ENCODE data around the gene ST3GAL5.

DNA sequence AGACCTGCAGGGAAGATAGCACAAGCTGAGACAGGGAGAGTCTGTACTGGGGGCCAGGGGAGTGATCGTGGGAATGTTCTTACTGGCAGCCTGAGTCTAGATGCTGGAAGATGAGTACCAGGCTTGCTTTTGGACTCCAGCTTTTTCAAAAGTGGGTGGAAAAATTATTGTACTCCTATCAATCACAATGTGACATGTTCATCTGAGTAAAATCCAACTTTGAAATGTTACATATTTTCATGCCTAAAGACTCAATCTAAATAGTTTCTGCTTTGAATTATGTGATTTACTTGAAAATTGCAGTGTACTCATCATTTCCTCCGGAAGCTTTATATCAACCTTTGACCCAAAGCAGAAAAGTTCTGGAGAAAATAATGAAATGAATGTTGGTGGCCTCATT is 49.7 kb upstream of the ST3GAL5 start:
- TF ChIP-seq, protein P1, sequence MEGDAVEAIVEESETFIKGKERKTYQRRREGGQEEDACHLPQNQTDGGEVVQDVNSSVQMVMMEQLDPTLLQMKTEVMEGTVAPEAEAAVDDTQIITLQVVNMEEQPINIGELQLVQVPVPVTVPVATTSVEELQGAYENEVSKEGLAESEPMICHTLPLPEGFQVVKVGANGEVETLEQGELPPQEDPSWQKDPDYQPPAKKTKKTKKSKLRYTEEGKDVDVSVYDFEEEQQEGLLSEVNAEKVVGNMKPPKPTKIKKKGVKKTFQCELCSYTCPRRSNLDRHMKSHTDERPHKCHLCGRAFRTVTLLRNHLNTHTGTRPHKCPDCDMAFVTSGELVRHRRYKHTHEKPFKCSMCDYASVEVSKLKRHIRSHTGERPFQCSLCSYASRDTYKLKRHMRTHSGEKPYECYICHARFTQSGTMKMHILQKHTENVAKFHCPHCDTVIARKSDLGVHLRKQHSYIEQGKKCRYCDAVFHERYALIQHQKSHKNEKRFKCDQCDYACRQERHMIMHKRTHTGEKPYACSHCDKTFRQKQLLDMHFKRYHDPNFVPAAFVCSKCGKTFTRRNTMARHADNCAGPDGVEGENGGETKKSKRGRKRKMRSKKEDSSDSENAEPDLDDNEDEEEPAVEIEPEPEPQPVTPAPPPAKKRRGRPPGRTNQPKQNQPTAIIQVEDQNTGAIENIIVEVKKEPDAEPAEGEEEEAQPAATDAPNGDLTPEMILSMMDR (IDR thresholded peaks at IDR 0.05): no peak
- TF ChIP-seq POLR2AphosphoS5 (IDR thresholded peaks at IDR 0.05) (no peak), EP300 (IDR thresholded peaks at IDR 0.05) (no peak), POLR2A (IDR thresholded peaks at IDR 0.05) (no peak)
